ENCODE measurements around the gene CLASP1. TPM values are rescaled to one million over a fixed set of nuclear protein-coding genes. Genes with fewer than 3 reads are reported as not detected.

The CLASP1 gene
- total RNA-seq, 1 experiment from 2014 or later = 45.9 TPM

DNA sequence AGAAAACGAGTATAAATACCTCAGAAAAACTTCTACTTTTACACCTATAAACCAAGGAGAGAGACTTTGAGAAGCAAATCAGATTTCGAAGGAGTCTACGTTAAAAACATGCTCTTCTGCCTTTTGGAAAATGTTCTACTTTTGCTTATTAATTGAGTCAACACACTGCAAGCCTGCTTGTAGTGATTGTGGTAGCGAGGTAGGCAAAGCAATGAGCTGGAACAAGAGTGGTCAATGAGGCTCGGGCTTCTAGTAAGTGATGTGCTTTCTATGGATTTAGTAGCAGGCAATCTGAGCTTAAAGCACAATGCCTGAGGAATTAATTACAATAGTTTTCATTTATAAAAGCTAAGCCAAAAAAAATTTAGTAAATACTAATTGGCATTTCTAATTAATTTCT is 260.9 kb downstream of the CLASP1 start:
- no peak overlapping the region for H2AK5ac ChIP-seq (ENCODE audit: insufficient read length, low read length)
- H2BK15ac ChIP-seq (ENCODE audit: low read depth, low read length) = no peak overlapping the region
- no peaks in the 10 kb centered on the region for H3K23me2 ChIP-seq (ENCODE audit: insufficient read length, low read depth, low read length, poor library complexity, severe bottlenecking)
- no peak overlapping the region for H3K14ac ChIP-seq (ENCODE audit: insufficient read depth, low read length)
- no peak overlapping the region for H4K91ac ChIP-seq (ENCODE audit: insufficient read length, low read depth, low read length)
- TF ChIP-seq CTCF (conservative IDR thresholded peaks at IDR 0.05) = no peak
- H4K5ac ChIP-seq (ENCODE audit: insufficient read length, low read depth, low read length) = no peak overlapping the region
- H3K9ac ChIP-seq (ENCODE audit: extremely low read depth, insufficient read length, low read length) = no peak overlapping the region
- Mint-ChIP-seq H3K27me3 (ENCODE audit: low read depth) (no peaks in the 10 kb centered on the region), H3K9me3 (no peaks in the 10 kb centered on the region), H3K4me3 (no peak overlapping the region), H3K4me1 (no peaks in the 10 kb centered on the region), H3K36me3 (ENCODE audit: insufficient read depth in 1 of 3, low read depth in 3 of 3) (peaks cover 7 to 28% (median 24%) of the 10 kb centered on the region in 3 experiments; a peak in 6 of 7 replicates), H3K27ac (no peak overlapping the region)
- H4K8ac ChIP-seq (replicated peaks; ENCODE audit: insufficient read length, low read depth, low read length) = no peak overlapping the region
- no peak overlapping the region for H3K27ac ChIP-seq (ENCODE audit: insufficient read length, low read depth, low read length)
- H2BK120ac ChIP-seq (ENCODE audit: low read depth, low read length, poor library complexity, severe bottlenecking) = no peak overlapping the region
- no peaks in the 10 kb centered on the region for H3K27me3 ChIP-seq (ENCODE audit: insufficient read depth, low read length)
- H4K20me1 ChIP-seq (ENCODE audit: control insufficient read depth, insufficient read depth, insufficient read length) = no peaks in the 10 kb centered on the region
- no peaks in the 10 kb centered on the region for H3K79me2 ChIP-seq (ENCODE audit: insufficient read depth, low read length)
- no peak overlapping the region for H3K23ac ChIP-seq (ENCODE audit: insufficient read length, low read depth, low read length)
- no peak overlapping the region for H2BK5ac ChIP-seq (ENCODE audit: insufficient read length, low read length)
- no peaks in the 10 kb centered on the region for H3K9me3 ChIP-seq (ENCODE audit: control insufficient read depth, low read depth, low read length)
- no peak for DNase-seq
- no peak overlapping the region for H2BK20ac ChIP-seq (ENCODE audit: low read depth, low read length, poor library complexity, severe bottlenecking)
- H3K56ac ChIP-seq (ENCODE audit: insufficient read length, low read depth, low read length) = no peak overlapping the region
- no peak overlapping the region for H3K4ac ChIP-seq (ENCODE audit: low read depth, low read length)
- H2BK12ac ChIP-seq (ENCODE audit: insufficient read length, low read depth, low read length) = no peak overlapping the region
- no peak overlapping the region for H3K18ac ChIP-seq (ENCODE audit: insufficient read length, low read depth, low read length)
- no CpG with 5 or more reads among the region's 5 CpGs for WGBS (ENCODE audit: extremely low coverage, insufficient read length, low lambda C conversion rate)
- no peak overlapping the region for H3K4me2 ChIP-seq (ENCODE audit: insufficient read depth, insufficient read length, low read length)
- H3K4me1 ChIP-seq (ENCODE audit: insufficient read depth, low read length) = no peaks in the 10 kb centered on the region
- H3T11ph ChIP-seq (ENCODE audit: low read length) = no peak overlapping the region
- H3K79me1 ChIP-seq (ENCODE audit: insufficient read depth, low read depth, low read length, poor library complexity, severe bottlenecking) = no peaks in the 10 kb centered on the region
- H2AFZ ChIP-seq (ENCODE audit: low read length) = no peak overlapping the region

All from H9 (cell line).